Stimulated activated CD8-positive, alpha-beta memory T cell treated with anti-CD3 and anti-CD28 coated beads, Interleukin-4, amount 100 ng/mL, for 48 hours (primary cell): Measurements from ENCODE around the gene SPAG6.
A peak's percentile ranks its signal among the peaks of the same experiment; 100 is the strongest.
"Not testable (repeated sequence)": the region's sequence is repeated elsewhere in the genome, so short reads cannot be mapped to it uniquely, and the experiment has no call there.

Experiments
- DNase-seq: peaks from one replicate; pipeline ENCODE4 v3.0.0-alpha.2; 2020

Gene SPAG6

GRCh38 chr10:22345301-22346095, at the start of gene SPAG6:
Gene SPAG6 (plus strand): TSS chr10:22345496. CDS start chr10:22345612, 116 bp downstream.
- DNase-seq: peak; percentile 73

- no peak for DNase-seq
Measured at GRCh38 chr10:22301193-22301592, 44.1 kb upstream of the SPAG6 start.

- DNase-seq: no peak
Measured at GRCh38 chr10:22303461-22303860, 41.8 kb upstream of the SPAG6 start.

- DNase-seq: no peak
Measured at GRCh38 chr10:22305721-22306120, 39.6 kb upstream of the SPAG6 start.

GRCh38 chr10:22308390-22308789, 36.9 kb upstream of the SPAG6 start:
- no peak for DNase-seq

- no peak for DNase-seq
Measured at GRCh38 chr10:22309180-22310000, 35.9 kb upstream of the SPAG6 start.

GRCh38 chr10:22310012-22310411, 35.3 kb upstream of the SPAG6 start:
- not testable (repeated sequence) for DNase-seq

GRCh38 chr10:22310928-22311327, 34.4 kb upstream of the SPAG6 start:
- no peak for DNase-seq

- DNase-seq: no peak
Measured at GRCh38 chr10:22314852-22315251, 30.4 kb upstream of the SPAG6 start.

- DNase-seq: peak; percentile 55
Measured at GRCh38 chr10:22315455-22316285, 29.6 kb upstream of the SPAG6 start.

GRCh38 chr10:22316286-22317075, 28.8 kb upstream of the SPAG6 start, which contains the start of gene COMMD3:
Gene COMMD3 (plus strand): TSS chr10:22316388. CDS start chr10:22316418, 30 bp downstream.
- DNase-seq: peak; percentile 81

- no peak for DNase-seq
Measured at GRCh38 chr10:22317076-22317370, 28.3 kb upstream of the SPAG6 start.

- DNase-seq: no peak
Measured at GRCh38 chr10:22317771-22318565, 27.3 kb upstream of the SPAG6 start.

GRCh38 chr10:22318772-22319171, 26.5 kb upstream of the SPAG6 start:
- no peak for DNase-seq

- no peak for DNase-seq
Measured at GRCh38 chr10:22319547-22319979, 25.7 kb upstream of the SPAG6 start.

- no peak for DNase-seq
Measured at GRCh38 chr10:22319980-22320558, 25.2 kb upstream of the SPAG6 start.

GRCh38 chr10:22320591-22321155, 24.6 kb upstream of the SPAG6 start, which contains the start of gene BMI1:
Gene BMI1 (plus strand): TSS chr10:22321099. CDS start chr10:22326450, 5,351 bp downstream.
- DNase-seq: peak; percentile 72

GRCh38 chr10:22321156-22321923, 24.0 kb upstream of the SPAG6 start:
- peak; percentile 64 for DNase-seq

GRCh38 chr10:22321924-22322640, 23.2 kb upstream of the SPAG6 start:
- DNase-seq: peak; percentile 40
